Activated CD4-positive, alpha-beta T cell treated with anti-CD3 and anti-CD28 coated beads for 4 hours (primary cell): Measurements from ENCODE around the gene CACNA1I.

ENCODE experiments used
- DNase-seq, 2 donors: peaks; one replicate each; pipeline ENCODE4 v3.0.0-alpha.2; 2020

Gene CACNA1I

DNA sequence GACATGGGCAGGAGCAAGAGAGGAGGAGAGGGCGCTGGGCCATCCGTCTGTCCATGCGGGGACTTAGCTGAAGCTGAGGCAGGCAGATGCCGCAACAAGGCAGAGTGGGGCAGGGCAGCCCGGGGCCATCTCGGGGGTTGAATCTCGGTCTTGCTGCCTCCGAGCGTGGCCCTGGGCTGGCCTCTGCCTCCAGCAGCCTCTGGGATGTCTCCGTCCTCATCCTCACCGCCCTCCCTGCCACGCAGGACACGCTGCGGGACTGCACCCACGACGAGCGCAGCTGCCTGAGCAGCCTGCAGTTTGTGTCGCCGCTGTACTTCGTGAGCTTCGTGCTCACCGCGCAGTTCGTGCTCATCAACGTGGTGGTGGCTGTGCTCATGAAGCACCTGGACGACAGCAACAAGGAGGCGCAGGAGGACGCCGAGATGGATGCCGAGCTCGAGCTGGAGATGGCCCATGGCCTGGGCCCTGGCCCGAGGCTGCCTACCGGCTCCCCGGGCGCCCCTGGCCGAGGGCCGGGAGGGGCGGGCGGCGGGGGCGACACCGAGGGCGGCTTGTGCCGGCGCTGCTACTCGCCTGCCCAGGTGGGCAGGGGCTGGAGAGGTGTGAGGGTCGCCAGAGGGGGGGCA is 108.4 kb downstream of the CACNA1I start:
- no peak for DNase-seq

DNA sequence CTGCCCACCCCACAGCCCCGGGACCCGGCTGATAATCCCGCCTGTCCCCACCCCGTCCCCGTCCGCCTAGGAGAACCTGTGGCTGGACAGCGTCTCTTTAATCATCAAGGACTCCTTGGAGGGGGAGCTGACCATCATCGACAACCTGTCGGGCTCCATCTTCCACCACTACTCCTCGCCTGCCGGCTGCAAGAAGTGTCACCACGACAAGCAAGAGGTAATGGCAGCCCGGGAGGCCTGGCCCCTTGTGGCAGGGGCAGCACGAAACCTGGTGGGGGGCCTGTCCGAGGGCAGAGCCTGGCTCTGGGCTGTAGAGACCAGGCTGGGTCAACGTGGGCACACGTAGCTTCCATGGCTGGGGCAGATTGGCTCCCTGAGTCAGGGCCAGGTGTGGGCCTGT is 109.1 kb downstream of the CACNA1I start:
- no peak for DNase-seq

DNA sequence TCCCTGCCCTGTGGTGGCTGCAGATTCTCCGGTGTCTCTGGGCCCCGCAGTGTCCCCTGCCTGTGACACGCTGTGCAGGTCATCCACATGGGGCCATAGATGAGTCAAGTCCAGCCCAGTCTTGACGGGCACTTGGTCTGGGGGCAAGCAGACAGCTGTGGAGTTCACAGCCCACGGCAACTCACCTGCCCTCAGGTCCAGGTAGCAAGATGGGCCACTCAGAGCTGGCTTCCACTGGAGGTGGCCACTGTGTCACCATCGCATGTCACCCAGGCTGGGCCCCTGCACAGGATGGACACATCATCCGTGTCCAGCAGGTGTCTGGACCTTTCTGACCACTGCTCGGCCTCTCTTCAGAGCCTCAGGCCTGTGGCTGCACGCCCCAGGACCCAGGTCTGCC is 109.9 kb downstream of the CACNA1I start:
- DNase-seq: no peak

DNA sequence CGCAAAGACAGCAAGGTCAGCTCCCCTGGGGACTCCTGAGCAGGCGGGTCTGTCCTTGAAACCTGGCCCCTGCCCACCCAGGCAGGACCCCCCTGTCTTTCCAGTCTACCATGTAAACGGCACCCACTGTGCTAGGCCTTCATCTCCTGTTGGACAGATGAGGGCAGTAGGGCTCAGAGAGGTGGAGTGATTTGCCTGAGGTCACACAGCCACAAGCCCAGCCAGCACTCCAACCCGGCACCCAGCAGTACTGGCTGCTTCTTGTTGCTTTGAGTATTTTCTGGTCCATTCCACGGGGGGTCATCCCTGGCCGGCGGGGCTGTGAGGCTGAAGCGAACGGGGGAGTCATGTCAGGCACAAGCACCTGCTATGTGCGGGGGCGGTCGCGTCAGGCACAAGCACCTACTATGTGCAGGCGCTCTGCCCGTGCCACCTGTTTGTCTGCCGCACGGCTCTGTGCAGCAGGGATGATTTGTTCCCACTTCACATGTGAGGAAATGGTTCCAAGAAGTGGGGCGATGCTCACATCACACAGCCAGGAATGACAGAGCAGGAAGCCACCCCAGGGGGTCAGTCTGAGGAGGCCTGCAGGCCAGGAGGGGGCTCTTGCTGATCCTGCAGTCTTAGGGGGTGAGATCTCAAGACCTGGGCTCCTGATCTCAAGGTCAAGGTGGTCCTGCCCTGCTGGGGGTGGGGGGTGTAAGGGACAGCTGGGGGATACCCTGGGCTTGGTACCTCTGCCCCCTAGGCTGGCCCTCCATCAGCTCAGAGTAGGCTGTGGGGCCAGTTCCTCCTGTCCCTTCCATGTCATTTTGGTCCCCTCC is 110.7 kb downstream of the CACNA1I start:
- no peak for DNase-seq

DNA sequence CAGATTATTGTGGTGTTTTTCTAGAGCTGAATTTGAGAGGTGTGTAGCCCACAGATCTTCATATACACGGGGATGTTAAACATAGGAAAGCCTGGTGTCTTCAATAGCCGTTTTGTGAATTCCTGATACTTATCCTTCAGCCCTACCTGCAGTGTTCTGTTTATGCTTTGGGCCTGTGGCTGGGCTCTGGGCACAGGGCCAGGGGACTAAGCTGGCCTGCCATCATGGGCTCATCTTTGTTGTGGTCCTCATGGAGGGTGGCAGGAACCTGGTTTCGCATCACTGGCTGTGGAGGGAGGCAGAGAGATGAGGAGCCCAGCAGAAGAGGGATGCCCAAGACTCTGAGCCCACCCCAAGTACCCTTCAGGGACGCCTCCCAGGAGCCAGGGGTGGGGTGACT is 112.4 kb downstream of the CACNA1I start:
- no peak for DNase-seq

DNA sequence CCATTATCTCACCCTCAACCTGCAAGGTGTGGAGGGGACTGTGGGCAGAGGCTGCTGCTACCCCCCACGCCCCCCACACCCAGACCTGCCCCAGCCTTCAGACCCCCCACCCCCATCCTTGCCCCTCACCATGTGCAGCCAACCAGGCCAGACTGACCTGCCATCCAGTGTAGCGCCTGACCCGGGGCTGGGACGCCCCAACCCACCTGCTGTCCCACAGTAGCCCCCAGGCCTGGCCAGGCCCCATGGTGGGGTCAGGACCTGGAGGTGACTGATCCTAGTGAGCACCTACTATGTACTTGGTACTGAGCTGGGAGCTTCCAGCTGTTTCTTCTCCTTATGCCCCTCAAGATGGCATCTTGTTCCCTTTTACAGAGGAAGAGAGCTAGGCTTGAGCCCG is 113.1 kb downstream of the CACNA1I start:
- DNase-seq: no peak

DNA sequence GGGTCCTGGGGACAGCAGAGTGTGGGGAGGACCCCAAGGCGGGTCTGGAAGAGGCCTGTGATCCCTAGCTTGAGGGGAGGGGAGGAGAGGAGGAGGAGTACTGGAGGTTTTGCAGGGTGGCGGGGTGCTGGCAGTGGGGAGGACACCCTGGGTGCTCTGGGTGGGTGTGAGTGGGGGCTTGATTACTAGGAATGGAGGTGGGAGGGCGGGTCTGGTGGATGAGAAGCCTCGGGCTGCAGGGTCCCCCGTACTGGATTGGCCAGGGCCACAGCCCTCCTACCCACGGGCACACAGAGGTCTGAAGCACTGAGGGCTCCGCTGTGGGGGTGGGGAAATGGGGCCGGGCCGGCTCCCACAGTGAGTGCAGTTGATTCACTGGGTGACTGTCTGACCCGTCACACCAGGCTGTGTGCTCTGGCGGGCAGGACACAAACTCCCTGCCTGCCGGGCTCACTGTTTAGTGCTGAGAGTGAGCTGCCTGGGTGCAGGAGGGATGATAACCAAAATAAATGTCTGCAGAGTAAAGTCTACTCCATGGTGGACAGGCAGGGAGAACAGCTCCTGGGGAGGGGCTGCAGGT is 114.2 kb downstream of the CACNA1I start:
- no peak for DNase-seq

DNA sequence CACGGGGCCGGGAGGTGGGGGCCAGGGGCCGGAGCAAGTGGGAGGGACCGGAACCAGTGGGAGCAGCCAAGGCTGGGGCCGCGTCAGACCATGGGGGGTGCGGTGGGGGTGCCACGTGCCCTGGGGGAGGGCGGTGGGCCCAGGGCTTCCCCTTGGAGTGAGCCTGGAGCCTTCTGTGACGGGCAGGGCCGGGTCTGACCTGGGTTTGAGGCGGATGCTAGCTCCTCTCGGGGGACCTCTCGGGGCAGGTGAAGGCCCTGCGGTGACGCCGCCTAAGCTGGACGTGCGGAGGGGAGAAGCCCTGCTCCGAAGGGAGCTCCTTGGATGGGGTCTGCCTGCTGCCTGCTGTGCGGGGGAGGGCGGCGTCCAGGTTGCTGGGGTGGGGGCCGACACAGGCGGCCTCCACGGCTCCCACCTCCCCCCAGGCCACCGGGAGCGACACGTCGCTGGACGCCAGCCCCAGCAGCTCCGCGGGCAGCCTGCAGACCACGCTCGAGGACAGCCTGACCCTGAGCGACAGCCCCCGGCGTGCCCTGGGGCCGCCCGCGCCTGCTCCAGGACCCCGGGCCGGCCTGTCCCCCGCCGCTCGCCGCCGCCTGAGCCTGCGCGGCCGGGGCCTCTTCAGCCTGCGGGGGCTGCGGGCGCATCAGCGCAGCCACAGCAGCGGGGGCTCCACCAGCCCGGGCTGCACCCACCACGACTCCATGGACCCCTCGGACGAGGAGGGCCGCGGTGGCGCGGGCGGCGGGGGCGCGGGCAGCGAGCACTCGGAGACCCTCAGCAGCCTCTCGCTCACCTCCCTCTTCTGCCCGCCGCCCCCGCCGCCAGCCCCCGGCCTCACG is 115.0 kb downstream of the CACNA1I start:
- DNase-seq: no peak

DNA sequence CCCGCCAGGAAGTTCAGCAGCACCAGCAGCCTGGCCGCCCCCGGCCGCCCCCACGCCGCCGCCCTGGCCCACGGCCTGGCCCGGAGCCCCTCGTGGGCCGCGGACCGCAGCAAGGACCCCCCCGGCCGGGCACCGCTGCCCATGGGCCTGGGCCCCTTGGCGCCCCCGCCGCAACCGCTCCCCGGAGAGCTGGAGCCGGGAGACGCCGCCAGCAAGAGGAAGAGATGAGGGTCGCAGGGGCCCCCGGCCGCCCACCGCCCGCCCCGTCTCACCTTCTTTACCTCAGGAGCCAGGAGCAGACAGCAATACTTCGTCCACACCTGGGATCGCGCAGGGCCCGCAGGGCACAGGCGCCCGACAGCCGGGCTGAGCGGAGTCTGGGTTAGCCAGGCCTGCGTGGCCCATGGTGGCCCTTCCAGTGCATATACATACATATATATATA is 115.6 kb downstream of the CACNA1I start:
- no peak for DNase-seq

DNA sequence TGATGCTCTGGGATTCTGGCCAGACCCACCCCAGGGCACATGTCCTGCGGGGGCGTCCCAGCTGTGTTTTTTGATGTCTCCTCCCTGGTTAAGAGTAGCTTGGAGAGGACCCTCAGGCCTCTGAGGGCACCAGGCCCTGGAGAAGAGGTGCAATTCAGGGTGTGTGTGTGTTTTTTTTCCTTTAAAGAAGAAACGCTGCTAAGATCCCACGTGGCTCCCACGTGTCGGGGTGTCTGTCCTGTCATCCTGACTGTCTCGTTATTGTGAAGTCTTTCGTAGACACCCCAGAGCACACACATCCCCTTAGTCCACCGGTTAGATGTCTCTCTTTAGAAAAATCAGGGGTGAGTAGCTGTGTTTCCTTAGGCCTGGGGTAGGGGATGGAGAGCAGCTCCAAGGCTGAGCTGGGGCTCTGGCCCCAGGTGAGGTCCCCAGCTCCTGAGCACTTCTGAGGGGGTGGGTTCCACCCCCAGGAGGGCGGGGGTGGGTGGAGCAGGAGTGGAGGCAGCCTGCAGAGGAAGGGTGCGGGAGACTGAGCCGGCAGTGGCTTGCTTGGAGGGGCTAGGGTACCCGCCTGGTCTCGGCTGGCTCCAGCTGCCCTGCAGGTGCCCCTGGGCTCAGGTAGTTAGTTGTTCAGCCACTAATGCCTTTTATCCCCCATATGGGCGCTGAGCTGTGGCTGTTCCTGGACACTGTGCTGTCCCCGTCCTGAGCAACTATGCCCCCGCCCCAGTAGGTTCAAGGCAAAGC is 116.4 kb downstream of the CACNA1I start:
- DNase-seq: no peak

DNA sequence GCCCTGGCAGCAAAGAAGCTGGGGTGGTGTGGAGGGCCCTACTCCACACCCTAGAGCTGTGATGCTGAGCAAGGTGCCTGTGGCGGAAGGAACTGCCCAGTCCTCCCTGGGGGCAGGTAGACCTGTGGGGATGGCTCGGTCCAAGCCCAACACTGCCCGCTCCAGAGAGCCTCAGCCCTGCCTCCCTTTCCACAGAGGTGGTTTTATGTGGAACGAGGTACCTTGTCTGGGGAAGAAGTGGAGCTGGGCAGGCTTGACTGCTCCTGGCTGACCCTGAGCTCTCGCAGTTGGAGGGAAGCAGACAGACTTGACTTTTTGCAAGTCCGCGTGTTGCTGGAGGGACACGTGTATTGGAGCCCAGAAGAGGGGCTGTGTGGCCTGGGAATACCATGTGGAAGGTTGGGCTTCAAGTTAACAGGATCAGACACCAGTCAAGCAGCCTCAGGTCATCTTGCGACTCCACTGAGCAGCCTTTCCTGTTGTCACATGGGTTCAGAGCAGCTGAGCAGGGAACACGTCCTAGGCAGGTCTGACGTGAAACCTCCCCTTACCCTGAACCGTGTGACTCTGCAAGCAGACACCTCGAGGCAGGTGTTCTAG is 117.7 kb downstream of the CACNA1I start:
- DNase-seq: no peak

DNA sequence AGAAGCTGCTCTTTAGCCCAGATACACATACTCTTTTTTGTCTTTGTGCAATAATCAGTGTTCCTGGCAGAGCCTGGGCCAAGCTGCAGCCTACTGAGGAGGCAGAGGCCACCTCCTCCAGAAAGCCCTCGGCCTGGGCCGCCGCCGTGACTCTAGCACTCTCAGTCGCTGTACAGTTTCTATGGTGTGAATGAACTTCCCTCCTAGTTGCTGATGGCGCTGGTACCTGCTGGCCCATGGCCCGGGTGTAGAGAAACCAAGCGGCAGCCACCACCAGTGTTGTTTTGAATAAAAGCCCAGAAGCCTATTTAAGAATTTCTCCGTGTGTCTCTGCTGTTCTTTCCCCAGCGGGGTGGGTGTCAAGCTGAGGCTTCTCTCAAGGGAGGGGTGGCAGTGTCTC is 118.9 kb downstream of the CACNA1I start:
- no peak for DNase-seq

DNA sequence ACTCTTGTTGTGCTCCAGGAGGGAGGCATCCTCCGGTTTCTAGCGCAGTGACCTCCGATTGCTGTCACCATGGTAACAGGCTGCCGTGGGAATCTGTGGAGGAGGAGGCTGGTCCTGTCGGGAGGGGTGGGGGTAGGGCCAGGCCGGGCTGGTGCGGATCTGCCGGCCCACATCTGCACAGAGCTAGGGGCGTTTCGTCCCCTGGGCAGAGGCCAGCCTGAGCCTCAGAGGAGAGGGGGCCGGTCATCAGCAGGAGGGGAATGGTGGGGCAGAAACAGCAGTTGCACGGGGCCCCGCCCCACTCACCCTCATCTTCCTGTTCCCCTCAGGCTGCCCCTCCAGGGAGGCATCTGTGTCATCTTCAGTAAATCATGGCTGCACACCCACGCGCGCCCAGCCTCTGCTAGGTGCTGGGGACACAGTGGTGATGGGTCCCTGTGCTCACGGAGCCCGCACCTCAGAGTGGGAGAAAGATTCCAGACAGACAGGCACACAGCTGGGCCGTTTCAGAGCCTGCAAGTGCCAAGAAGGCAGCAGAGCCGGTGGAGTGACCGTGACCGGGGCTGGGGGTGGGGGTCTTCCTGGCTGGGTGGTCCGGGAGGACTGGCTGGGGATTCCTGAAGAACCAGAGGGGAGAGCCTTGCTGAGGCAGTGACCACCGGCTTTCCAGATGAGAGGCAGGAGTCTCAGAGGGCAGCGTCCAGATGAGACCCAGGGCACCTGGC is 120.5 kb downstream of the CACNA1I start:
- peak; percentile 27 to 35 for DNase-seq

DNA sequence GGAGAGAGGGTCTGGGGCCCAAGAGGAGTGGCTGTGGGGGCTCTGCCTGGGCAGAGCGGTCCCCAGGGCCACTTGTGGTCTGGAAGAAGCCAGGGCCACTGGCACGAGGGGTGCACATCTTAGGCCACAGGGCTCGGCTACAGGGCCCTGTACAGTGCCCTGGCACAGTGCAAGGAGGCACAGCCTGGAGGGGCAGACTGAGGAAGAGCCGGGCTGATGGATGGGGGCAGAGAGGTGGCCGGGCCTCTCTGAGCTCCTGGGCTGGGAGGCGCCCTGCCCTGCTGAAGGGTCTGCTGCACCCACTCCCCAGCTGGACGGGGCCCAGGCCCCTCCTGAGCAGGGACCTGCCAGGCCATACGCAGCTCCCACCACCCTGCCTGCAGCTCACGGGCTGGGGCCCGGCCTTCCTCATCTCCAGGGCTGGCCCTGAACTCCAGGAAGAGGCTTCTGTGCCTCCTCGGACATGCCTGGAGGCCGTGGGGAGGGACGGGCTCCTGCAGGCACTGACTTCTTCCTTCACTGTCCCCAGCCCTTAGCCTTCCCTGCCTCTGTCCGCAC is 123.5 kb downstream of the CACNA1I start:
- no peak for DNase-seq

DNA sequence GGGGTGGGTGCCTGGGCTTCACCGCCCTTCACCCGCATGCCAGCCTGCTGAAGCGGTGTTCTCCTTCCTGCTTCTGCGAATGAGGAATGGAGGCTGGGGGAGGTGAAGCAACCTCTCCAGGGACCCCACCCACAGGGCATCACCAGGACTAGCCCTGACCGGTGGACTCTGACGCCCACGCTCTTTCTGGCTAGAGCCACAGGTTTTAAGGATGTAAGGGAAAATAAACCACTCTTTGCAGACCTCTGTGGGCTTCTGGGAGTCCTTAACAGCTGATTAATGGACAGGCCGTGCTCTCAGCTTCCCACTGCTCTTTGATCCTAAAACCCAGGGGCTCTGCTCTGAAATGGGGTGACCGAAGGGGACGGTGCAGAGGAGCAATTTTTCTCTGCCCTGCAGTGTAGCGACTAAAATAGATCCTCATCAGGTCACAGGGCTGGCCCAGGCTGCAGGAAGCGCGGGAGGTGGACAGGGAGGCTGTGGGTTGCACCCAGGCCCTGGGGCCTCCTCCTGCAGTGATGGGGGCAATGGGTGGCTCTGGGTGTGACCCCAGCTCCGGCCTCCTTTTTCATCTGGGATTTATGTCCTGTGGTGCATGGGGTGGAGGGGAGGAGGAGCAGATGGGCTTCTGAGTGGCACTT is 127.4 kb downstream of the CACNA1I start:
- DNase-seq: no peak

DNA sequence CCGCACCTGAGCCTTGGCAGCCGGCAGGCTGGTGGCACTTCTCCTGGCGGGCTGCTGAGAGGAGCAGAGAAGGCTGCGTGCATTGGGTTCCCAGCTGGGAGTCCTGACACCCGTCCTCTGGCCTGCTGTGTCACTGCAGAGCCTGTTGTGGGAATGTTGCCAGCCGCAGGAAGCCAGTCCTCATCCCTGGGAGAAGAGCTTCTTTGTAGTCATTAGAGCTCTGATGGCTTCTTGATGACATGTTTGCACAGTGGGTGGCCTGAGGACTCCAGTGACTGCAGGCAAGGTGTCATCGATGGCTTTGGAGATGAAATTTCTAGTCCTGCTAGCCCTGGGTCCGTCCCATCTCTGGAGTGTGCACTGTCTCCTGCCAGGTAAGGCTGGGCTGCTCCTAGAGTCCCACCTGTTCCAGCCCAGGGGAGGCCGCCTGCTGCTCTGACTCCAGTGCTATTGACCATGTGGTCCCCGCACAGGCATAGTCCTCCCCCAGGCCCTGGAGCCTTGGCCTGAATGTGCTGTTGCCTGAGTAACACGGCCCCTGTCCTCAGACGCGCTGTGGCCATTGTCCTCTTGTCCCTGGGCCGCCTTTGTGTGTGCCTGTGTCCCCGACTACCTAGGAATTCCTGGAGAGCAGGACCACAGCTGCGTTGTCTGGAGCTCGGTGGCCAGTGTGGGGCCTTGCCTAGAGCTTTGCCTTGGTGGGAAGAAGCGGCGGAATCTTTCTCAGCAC is 129.2 kb downstream of the CACNA1I start:
- no peak for DNase-seq

DNA sequence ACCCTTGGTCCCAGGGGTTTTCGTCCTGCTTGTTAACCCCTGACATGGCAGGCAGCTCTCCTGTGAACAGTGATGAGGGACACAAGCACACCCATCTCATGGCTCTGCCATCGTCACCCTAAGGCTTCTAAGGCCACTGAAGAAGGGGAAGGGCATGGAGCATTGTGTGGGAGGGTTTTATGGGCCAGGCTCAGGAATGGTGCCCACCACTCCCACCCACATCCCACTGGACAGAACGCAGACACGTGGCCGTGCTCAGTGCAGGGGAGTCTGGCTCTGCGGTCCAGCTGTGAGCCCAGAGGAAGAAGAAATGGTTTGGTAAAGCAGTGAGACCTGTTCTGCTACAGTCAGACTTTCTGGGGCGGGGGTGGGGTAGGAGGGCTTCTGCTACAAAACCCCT is 130.0 kb downstream of the CACNA1I start:
- no peak for DNase-seq

DNA sequence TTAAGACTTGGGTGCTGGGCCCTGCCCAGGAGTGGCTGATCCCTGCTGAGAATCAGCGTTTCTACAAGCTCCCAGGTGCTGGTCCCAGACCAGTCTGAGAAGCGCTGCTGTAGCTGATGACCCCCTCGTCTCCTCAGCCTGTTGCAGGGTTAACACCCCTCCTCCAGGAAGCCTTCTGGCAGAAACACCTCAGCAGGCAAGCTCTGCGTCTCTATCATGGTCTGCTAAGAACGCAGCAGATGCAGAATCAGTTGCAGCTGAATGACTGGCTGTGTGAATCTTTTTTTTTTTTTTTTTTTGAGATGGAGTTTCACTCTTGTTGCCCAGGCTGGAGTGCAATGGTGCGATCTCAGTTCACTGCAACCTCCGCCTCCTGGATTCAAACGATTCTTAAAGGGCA is 132.5 kb downstream of the CACNA1I start:
- no peak for DNase-seq

DNA sequence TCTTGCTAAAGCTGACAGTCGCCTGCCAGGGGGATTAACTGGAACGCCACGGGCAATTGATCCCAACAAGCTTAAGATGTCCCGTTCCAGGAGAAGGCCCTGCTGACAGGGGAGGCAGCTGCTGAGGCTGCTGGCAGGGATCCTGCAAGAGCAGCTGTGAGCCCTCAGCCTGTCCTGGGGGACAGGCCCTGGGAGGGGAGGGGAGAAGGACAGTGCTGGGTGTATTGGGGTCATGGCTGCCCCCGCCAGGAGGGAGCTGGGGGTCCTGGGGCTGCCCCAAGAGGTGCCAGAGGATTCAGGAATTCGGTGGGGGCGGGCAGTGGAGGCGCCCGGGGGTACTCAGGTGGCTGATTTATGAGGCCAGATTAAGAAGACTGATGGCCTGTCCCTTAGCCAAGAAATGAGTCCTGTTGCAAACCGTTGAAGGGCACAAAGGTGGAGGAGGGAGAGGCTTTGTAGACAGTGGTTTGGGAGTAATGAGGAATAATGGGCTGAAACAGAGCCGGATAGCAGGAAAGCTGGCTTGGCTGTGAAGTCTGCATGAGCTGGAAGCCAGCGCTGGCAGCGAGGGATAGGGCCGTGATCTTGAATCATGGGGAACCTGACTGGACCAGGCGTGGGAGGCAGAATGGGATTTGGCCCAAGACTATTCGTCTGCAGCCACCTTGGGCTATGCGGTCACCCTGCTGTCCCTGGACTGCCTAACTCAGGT is 133.5 kb downstream of the CACNA1I start:
- no peak for DNase-seq
